Measurements from ENCODE around the gene CPNE7.

CPNE7 gene

DNA sequence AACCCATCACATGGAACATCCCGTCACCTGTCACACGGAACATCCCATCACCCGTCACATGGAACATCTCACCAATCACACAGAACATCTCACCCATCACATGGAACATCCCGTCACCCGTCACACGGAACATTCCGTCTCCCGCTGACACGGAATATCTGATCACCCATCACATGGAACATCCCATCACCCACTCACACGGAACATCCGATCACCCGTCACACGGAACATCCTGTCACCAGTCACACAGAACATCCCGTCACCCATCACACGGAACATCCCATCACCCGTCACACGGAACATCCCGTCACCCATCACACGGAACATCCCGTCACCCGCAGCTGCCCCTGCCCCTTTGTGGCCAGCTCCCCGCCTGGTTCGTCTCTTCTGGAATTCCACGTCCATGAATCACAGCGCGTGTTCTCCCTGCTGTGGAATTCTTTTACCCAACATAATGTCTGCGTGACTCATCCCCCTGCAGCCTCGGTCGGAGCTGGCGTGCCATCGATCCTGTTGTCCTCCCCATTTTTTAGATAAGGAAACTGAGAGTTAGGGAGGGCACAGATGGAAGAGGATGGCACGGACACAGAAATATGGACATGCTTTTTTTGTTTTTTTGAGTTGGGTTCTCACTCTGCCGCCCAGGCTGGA is 5.6 kb downstream of the CPNE7 start:
- H3K36me3 ChIP-seq (ENCODE audit: control insufficient read depth in 4 of 4, insufficient read depth in 4 of 4, low read length in 3 of 4): no peaks in the 10 kb centered on the region
- no peak for DNase-seq
- ChIA-PET POLR2A (no interaction called here), CTCF (no interaction called here)
- peaks cover 0 to 9% (median 2%) of the 10 kb centered on the region in 4 experiments for H3K4me1 ChIP-seq (ENCODE audit: control extremely low read depth in 1 of 4, control insufficient read depth in 4 of 4, insufficient read depth in 4 of 4, low read length in 3 of 4)
- H3K27me3 ChIP-seq (replicated peaks in 2 of 5; ENCODE audit: control insufficient read depth in 4 of 5, insufficient read depth in 5 of 5, low read length in 4 of 5): peaks cover 0 to 15% (median 0%) of the 10 kb centered on the region in 5 experiments
- 92% methylated on average over 28 of the region's 33 CpGs for WGBS (ENCODE audit: insufficient coverage)
- peaks cover 0 to 9% (median 0%) of the 10 kb centered on the region in 5 experiments for H3K9me3 ChIP-seq (ENCODE audit: control extremely low read depth in 1 of 5, control insufficient read depth in 4 of 5, insufficient read depth in 2 of 5, low read depth in 1 of 5, low read length in 4 of 5)
- H3K27ac ChIP-seq (ENCODE audit: insufficient read depth in 1 of 2, low read depth in 1 of 2, low read length in 2 of 2, poor library complexity in 1 of 2, severe bottlenecking in 2 of 2): no peak overlapping the region
- H3K4me3 ChIP-seq (ENCODE audit: control insufficient read depth in 1 of 7, extremely low read depth in 1 of 7, insufficient read depth in 4 of 7, low read depth in 2 of 7, low read length in 6 of 7): no peak overlapping the region

DNA sequence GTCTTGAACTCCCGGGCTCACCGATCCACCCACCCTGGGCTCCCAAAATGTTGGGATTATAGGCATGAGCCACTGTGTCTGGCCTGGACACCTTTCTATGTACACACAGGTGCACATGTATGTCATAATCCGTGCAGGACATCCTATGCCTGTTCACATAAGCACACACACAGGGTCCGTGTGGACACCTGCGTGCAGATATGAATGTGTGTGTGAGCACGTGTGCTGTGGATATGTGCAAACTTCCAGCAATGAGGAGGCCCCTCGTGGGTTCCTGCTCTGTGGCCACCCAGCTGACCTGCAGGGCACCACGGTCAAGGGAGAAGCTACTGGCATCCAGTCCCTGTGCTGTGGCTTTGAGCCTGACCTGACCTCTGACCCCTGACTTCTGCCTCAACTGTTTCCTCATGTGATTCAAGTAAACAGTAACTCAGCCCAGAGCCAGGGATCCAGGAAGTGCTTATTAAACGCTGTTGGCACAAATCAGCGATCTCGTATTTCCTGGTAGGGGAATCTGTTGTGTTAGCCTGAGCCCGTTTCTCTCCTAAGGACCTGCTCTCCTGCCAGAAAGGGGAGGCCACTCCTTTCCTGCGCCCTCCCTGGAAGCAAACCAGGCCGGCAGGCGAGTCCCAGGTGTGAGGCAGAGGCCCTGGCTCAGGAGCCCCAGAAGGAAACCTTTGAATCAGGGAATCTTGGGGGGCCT is 6.5 kb downstream of the CPNE7 start:
- Histone ChIP-seq H3K27me3 (replicated peaks in 2 of 5; ENCODE audit: control insufficient read depth in 4 of 5, insufficient read depth in 5 of 5, low read length in 4 of 5) (peaks cover 0 to 7% (median 0%) of the 10 kb centered on the region in 5 experiments), H3K9me3 (ENCODE audit: control extremely low read depth in 1 of 5, control insufficient read depth in 4 of 5, insufficient read depth in 2 of 5, low read depth in 1 of 5, low read length in 4 of 5) (peaks cover 0 to 5% (median 0%) of the 10 kb centered on the region in 5 experiments), H3K4me1 (ENCODE audit: control extremely low read depth in 1 of 4, control insufficient read depth in 4 of 4, insufficient read depth in 4 of 4, low read length in 3 of 4) (peaks cover 0 to 7% (median 2%) of the 10 kb centered on the region in 4 experiments), H3K27ac (ENCODE audit: insufficient read depth in 1 of 2, low read depth in 1 of 2, low read length in 2 of 2, poor library complexity in 1 of 2, severe bottlenecking in 2 of 2) (no peak overlapping the region), H3K4me3 (ENCODE audit: control insufficient read depth in 1 of 7, extremely low read depth in 1 of 7, insufficient read depth in 4 of 7, low read depth in 2 of 7, low read length in 6 of 7) (no peak overlapping the region), H3K36me3 (ENCODE audit: control insufficient read depth in 4 of 4, insufficient read depth in 4 of 4, low read length in 3 of 4) (no peaks in the 10 kb centered on the region)
- 64% methylated on average over 8 of the region's 15 CpGs for WGBS (ENCODE audit: insufficient coverage)
- POLR2A ChIA-PET: no interaction called here
- DNase-seq: no peak
- CTCF ChIA-PET: no interaction called here

DNA sequence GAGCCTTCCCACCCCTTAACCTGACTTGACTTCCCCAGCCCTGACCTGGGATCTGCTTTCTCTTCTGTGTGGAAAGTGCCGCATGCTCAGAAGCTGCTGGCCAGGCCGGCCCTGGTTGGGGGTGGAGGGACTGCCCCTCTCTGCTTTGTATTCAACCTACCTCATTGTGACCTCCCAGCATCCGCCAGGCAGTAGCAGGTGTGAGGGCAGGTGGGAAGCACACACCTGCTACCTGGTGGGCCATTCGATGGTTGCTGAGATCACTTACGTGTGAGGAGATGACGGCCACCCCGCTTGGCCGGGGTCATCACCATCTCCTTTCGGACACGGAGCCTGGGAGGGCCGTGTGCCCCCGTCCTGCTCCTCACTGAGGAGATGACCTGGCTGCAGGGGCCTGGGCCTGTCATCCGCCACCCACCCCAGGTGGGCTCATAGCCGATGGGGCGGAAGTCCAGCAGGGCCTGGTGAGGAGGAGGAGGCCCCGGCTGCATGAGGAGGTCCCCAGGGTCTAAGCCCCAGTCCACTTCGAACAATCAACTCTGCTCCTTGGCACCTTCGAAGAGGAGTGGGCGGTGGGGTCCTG is 7.1 kb downstream of the CPNE7 start:
- Histone ChIP-seq H3K27me3 (replicated peaks in 2 of 5; ENCODE audit: control insufficient read depth in 4 of 5, insufficient read depth in 5 of 5, low read length in 4 of 5) (peaks cover 0 to under 1% (median 0%) of the 10 kb centered on the region in 5 experiments), H3K9me3 (ENCODE audit: control extremely low read depth in 1 of 5, control insufficient read depth in 4 of 5, insufficient read depth in 2 of 5, low read depth in 1 of 5, low read length in 4 of 5) (peaks cover 0 to 3% (median 0%) of the 10 kb centered on the region in 5 experiments), H3K4me1 (ENCODE audit: control extremely low read depth in 1 of 4, control insufficient read depth in 4 of 4, insufficient read depth in 4 of 4, low read length in 3 of 4) (peaks cover 0 to 7% (median 2%) of the 10 kb centered on the region in 4 experiments), H3K36me3 (ENCODE audit: control insufficient read depth in 4 of 4, insufficient read depth in 4 of 4, low read length in 3 of 4) (no peaks in the 10 kb centered on the region), H3K27ac (ENCODE audit: insufficient read depth in 1 of 2, low read depth in 1 of 2, low read length in 2 of 2, poor library complexity in 1 of 2, severe bottlenecking in 2 of 2) (no peak overlapping the region), H3K4me3 (ENCODE audit: control insufficient read depth in 1 of 7, extremely low read depth in 1 of 7, insufficient read depth in 4 of 7, low read depth in 2 of 7, low read length in 6 of 7) (no peak overlapping the region)
- WGBS (ENCODE audit: insufficient coverage): 95% methylated on average over 15 of the region's 19 CpGs
- DNase-seq: no peak
- ChIA-PET POLR2A (no interaction called here), CTCF (no interaction called here)

DNA sequence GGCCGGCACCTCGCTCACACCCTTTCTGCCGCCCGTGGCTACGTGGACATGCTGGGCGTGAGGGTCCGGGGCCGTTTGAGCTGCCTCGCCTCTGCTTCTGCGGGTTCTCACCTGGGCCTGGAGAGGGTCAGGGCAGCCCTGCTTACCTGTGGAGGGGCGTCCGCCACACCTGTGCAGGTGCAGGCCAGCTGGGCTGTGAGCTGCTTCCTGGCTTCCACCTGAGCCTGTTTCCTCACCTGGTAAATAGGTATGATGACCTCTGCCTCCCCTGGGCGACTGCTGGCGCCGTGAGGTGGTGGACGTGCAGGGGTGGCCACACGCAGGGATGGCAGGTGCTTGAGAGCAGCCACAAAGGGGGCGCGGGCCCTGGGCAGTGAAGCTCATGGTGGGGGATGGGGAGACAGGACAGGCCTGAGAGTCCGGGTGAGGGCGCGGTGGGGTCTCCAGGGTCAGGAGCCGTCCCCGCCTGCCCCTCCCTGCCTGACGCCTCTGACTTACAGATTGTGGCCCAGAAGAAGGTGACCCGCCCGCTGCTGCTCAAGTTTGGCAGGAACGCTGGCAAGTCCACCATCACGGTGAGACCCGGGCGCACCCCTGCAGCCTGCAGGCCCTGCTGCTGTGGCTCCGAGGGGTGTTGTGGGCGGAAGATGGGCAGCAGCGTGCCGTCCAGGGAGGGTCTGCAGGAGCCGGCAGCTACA is 7.8 kb downstream of the CPNE7 start:
- DNase-seq: no peak
- H3K36me3 ChIP-seq (ENCODE audit: control insufficient read depth in 4 of 4, insufficient read depth in 4 of 4, low read length in 3 of 4): no peaks in the 10 kb centered on the region
- no peak overlapping the region for H3K27ac ChIP-seq (ENCODE audit: insufficient read depth in 1 of 2, low read depth in 1 of 2, low read length in 2 of 2, poor library complexity in 1 of 2, severe bottlenecking in 2 of 2)
- 93% methylated on average over 33 of the region's 36 CpGs for WGBS (ENCODE audit: insufficient coverage)
- CTCF ChIA-PET: interaction anchor here (0.6 kb wide), 1 partner anchor 56 kb away, joined by 3 read pairs; no protein-coding TSS in a partner anchor
- peaks cover 0 to 3% (median 0%) of the 10 kb centered on the region in 5 experiments for H3K9me3 ChIP-seq (ENCODE audit: control extremely low read depth in 1 of 5, control insufficient read depth in 4 of 5, insufficient read depth in 2 of 5, low read depth in 1 of 5, low read length in 4 of 5)
- no peak overlapping the region for H3K4me3 ChIP-seq (ENCODE audit: control insufficient read depth in 1 of 7, extremely low read depth in 1 of 7, insufficient read depth in 4 of 7, low read depth in 2 of 7, low read length in 6 of 7)
- H3K27me3 ChIP-seq (replicated peaks in 2 of 5; ENCODE audit: control insufficient read depth in 4 of 5, insufficient read depth in 5 of 5, low read length in 4 of 5): no peaks in the 10 kb centered on the region
- peaks cover 0 to 7% (median 2%) of the 10 kb centered on the region in 4 experiments for H3K4me1 ChIP-seq (ENCODE audit: control extremely low read depth in 1 of 4, control insufficient read depth in 4 of 4, insufficient read depth in 4 of 4, low read length in 3 of 4)
- POLR2A ChIA-PET: no interaction called here

DNA sequence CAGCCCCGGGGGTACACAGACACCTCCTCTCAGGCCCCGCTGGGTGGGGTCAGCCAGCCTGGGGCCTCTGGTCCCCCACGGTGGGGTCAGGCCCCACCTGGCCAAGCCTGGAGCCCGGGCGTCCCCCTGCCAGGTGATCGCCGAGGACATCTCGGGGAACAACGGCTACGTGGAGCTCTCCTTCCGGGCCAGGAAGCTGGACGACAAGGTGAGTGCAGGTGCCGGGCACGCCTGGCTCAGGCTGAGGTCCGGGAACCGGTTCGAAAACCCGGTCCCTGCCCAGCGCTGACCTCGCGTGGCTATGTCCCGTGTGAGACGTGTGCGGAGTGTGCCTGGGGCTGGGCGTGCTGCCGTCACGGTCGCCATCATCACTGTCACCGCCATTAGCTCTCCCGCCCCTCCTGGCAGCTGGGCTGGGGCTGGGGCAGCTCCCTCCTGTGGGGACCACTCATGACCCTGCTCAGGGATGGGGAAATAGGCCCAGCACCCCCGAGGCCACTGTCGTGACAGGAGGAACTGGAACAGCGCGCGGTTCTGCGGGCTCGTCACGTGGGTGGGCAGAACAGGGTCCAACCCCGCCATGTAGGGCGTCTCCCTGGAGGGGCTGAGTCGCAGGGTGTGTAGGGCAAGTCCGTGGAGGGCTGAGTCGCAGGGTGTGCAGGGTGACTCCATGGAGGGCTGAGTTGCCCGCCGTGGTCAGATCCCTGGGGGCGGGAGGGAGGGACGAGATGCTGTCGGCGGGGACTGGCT is 8.5 kb downstream of the CPNE7 start:
- no peak overlapping the region for H3K4me3 ChIP-seq (ENCODE audit: control insufficient read depth in 1 of 7, extremely low read depth in 1 of 7, insufficient read depth in 4 of 7, low read depth in 2 of 7, low read length in 6 of 7)
- CTCF ChIA-PET: interaction anchor here (0.6 kb wide), 1 partner anchor 56 kb away, joined by 3 read pairs; no protein-coding TSS in a partner anchor
- 95% methylated on average over 45 of the region's 49 CpGs for WGBS (ENCODE audit: insufficient coverage)

DNA sequence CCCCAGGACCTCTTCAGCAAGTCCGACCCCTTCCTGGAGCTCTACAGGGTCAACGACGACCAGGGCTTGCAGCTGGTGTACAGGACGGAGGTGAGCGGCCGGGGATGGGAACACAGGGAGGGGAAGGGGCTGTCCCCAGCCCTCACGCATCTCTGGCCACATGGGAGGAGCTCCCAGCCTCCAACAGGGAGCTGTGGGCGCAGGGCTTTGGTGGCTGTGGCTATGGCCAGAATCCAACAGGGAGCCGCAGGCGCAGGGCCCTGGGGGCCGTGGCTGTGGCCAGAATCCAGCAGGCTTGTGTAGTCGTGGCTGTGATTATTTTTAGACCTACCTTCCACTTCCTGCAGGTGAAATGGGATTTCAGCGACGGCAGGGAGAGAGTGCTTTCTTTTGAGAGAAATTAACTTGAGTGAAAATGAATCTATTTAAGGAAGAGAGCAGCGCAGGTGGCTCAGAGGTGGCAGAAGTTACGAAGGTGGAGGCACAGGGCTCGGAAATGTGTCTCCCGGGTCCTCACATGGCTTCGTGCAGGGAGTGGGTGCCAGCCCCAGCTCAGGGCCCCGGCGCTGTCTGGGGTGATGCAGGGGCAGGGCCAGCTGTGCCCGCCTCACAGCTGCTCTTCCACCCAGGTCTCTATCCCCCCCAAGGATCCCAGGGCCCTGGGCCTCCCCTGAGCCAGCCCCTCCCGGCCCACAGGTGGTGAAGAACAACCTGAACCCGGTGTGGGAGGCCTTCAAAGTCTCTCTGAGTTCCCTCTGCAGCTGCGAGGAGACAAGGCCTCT is 9.4 kb downstream of the CPNE7 start:
- CTCF ChIA-PET: no interaction called here
- 78% methylated on average over 14 of the region's 25 CpGs for WGBS (ENCODE audit: insufficient coverage)
- POLR2A ChIA-PET: interaction anchor here (0.6 kb wide), 1 partner anchor 54 kb away, joined by 3 read pairs; no protein-coding TSS in a partner anchor

More for the DNA sequence above, 8.5 kb downstream of the CPNE7 start:
- Histone ChIP-seq H3K36me3 (ENCODE audit: control insufficient read depth in 4 of 4, insufficient read depth in 4 of 4, low read length in 3 of 4) (no peaks in the 10 kb centered on the region), H3K9me3 (ENCODE audit: control extremely low read depth in 1 of 5, control insufficient read depth in 4 of 5, insufficient read depth in 2 of 5, low read depth in 1 of 5, low read length in 4 of 5) (peaks cover 0 to 3% (median 0%) of the 10 kb centered on the region in 5 experiments), H3K4me1 (ENCODE audit: control extremely low read depth in 1 of 4, control insufficient read depth in 4 of 4, insufficient read depth in 4 of 4, low read length in 3 of 4) (peaks cover 0 to 7% (median 2%) of the 10 kb centered on the region in 4 experiments), H3K27ac (ENCODE audit: insufficient read depth in 1 of 2, low read depth in 1 of 2, low read length in 2 of 2, poor library complexity in 1 of 2, severe bottlenecking in 2 of 2) (no peak overlapping the region), H3K27me3 (replicated peaks in 2 of 5; ENCODE audit: control insufficient read depth in 4 of 5, insufficient read depth in 5 of 5, low read length in 4 of 5) (no peaks in the 10 kb centered on the region)
- no peak for DNase-seq
- POLR2A ChIA-PET: interaction anchor here (0.6 kb wide), 1 partner anchor 53 kb away, joined by 3 read pairs; no protein-coding TSS in a partner anchor

More for the DNA sequence above, 9.4 kb downstream of the CPNE7 start:
- Histone ChIP-seq H3K36me3 (ENCODE audit: control insufficient read depth in 4 of 4, insufficient read depth in 4 of 4, low read length in 3 of 4) (no peaks in the 10 kb centered on the region), H3K4me1 (ENCODE audit: control extremely low read depth in 1 of 4, control insufficient read depth in 4 of 4, insufficient read depth in 4 of 4, low read length in 3 of 4) (peaks cover 0 to 7% (median 2%) of the 10 kb centered on the region in 4 experiments), H3K4me3 (ENCODE audit: control insufficient read depth in 1 of 7, extremely low read depth in 1 of 7, insufficient read depth in 4 of 7, low read depth in 2 of 7, low read length in 6 of 7) (no peak overlapping the region), H3K27me3 (replicated peaks in 2 of 5; ENCODE audit: control insufficient read depth in 4 of 5, insufficient read depth in 5 of 5, low read length in 4 of 5) (no peaks in the 10 kb centered on the region), H3K27ac (ENCODE audit: insufficient read depth in 1 of 2, low read depth in 1 of 2, low read length in 2 of 2, poor library complexity in 1 of 2, severe bottlenecking in 2 of 2) (no peak overlapping the region), H3K9me3 (ENCODE audit: control extremely low read depth in 1 of 5, control insufficient read depth in 4 of 5, insufficient read depth in 2 of 5, low read depth in 1 of 5, low read length in 4 of 5) (no peaks in the 10 kb centered on the region)
- no peak for DNase-seq
